ENCODE data around the gene YBX2. TPM values are rescaled to one million over a fixed set of nuclear protein-coding genes. Genes with fewer than 3 reads are reported as not detected.

Gene YBX2
- total RNA-seq, 1 donor from 2014 or later = 0.35 TPM

DNA sequence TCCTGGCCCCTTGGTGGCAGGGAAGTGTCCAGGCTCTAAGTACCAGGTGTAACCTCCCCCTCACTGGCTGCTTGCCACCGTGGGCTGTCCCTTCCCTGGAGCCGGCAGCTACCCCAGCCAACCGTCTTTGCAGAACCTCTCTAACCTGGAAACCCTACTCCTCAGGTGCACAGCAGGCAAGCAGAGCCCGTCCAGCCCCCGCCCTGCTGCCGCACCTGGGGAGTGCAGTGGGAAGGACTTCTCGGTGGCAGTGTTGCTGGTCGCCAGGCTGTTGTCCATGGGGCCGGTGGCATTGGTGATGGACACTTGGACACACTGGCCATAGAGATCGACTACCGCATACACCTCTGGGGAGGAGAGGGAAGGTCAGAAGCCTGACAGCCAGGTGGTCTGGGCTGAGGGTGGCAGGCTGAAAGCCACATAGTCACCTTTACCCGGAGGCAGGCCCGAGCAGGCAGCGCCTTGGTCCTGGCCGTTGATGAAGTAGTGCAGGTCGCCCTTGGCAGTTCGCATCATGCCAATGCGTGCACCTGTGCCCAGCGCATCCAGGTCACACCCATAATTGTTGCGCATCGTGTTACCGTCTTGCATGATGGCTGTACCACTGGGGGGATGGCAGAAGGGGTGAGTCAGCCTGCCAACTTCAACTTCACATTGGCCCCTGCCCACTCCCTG is 28.2 kb upstream of the YBX2 start:
- no peak overlapping the region for H3K4me3 ChIP-seq (ENCODE audit: low read depth, low read length)
- DNase-seq (ENCODE audit: low read depth) = no peak
- TF ChIP-seq, protein P1, sequence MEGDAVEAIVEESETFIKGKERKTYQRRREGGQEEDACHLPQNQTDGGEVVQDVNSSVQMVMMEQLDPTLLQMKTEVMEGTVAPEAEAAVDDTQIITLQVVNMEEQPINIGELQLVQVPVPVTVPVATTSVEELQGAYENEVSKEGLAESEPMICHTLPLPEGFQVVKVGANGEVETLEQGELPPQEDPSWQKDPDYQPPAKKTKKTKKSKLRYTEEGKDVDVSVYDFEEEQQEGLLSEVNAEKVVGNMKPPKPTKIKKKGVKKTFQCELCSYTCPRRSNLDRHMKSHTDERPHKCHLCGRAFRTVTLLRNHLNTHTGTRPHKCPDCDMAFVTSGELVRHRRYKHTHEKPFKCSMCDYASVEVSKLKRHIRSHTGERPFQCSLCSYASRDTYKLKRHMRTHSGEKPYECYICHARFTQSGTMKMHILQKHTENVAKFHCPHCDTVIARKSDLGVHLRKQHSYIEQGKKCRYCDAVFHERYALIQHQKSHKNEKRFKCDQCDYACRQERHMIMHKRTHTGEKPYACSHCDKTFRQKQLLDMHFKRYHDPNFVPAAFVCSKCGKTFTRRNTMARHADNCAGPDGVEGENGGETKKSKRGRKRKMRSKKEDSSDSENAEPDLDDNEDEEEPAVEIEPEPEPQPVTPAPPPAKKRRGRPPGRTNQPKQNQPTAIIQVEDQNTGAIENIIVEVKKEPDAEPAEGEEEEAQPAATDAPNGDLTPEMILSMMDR (conservative IDR thresholded peaks at IDR 0.05; ENCODE audit: low read depth, low read length) = no peak

DNA sequence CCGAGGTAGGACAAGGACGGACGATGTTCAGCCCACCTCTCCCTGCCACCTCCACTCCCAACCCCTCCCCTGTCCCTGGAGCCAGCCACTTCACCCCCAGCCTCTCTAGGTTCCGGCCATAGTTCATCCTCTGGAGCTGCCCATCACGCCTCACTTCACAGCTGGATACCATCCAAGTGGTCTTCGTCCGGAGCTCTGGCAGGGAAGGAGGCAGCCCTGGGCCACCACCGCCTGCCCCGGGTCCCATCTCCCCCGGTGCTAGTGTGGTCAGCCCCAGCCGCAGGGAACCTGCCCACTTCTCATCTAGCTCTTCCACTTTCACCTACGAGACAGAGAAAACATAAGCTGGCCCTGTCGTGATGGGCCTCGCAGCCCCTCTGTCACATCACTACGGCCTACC is 27.0 kb upstream of the YBX2 start:
- no peak overlapping the region for H3K4me3 ChIP-seq (ENCODE audit: low read depth, low read length)
- no peak for DNase-seq (ENCODE audit: low read depth)
- TF ChIP-seq, protein P1 (conservative IDR thresholded peaks at IDR 0.05; ENCODE audit: low read depth, low read length) = no peak

DNA sequence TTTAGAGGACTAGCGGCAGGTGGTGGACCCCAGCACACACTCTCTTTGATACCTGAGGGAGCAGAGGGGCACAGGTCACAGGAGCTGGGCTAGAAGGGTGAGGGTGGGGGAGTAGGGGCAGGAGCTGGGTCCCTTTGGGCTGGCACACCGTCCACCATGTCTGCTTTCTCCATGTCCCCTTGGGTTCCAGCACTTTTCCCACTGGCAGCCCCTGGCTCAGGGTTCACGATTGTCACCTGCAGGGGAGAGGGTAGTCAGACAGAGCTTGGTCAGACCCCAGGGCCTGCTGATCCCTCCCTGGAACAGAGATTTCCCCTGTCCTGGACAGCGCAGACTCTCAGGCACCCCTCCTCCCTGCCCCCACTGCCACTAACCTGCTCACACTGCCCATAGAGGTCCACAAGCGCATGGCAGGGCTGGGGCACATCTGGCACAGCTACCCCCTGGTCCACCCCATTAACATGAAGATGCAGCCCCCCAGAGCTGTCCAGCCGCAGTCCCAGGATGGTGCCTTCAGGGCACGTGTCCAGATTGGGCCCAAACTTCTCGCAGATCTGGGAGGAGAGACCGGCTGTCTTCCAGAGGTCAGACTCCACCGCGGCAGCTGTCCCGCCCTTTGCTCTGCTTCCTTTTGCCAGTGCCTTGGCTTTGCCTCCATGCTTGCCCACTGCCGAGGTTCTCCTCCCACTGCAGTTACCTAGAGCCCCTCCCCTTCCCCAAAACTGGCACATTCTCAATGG is 23.9 kb upstream of the YBX2 start:
- TF ChIP-seq, protein P1 (conservative IDR thresholded peaks at IDR 0.05; ENCODE audit: low read depth, low read length) = no peak
- no peak for DNase-seq (ENCODE audit: low read depth)
- no peak overlapping the region for H3K4me3 ChIP-seq (ENCODE audit: low read depth, low read length)

DNA sequence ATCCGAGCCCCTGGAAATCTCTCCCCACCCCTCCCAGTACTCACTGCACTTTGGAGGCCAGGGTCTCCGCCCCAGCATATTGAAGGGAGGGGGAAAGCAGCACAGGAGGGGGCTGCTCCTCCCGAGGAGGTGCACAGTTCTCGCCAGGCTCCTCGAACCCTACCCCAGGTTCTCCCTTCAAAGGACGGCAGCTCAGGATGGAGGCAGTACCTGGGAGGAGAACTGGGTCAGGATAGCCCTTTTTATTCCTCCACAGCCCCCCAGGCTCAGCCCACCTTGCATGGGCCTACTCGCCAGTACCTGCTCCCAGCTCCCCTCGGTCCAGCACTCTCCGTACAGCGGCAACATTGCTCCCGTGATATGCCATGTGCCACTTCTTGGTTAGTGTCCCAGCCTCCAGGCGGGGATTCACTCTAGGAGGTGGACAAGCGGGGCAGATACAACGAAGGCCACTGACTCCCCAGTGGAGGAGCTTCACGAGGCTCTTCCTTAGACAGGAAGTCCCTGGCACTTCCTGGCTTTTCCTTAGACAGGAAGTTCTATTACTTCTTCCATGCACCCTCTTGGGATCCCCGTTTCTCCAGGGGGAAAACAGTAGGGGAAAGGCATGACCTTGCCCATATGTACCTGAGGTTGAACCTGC is 22.8 kb upstream of the YBX2 start:
- DNase-seq (ENCODE audit: low read depth) = no peak
- H3K4me3 ChIP-seq (ENCODE audit: low read depth, low read length) = no peak overlapping the region
- TF ChIP-seq, protein P1 (conservative IDR thresholded peaks at IDR 0.05; ENCODE audit: low read depth, low read length) = no peak

DNA sequence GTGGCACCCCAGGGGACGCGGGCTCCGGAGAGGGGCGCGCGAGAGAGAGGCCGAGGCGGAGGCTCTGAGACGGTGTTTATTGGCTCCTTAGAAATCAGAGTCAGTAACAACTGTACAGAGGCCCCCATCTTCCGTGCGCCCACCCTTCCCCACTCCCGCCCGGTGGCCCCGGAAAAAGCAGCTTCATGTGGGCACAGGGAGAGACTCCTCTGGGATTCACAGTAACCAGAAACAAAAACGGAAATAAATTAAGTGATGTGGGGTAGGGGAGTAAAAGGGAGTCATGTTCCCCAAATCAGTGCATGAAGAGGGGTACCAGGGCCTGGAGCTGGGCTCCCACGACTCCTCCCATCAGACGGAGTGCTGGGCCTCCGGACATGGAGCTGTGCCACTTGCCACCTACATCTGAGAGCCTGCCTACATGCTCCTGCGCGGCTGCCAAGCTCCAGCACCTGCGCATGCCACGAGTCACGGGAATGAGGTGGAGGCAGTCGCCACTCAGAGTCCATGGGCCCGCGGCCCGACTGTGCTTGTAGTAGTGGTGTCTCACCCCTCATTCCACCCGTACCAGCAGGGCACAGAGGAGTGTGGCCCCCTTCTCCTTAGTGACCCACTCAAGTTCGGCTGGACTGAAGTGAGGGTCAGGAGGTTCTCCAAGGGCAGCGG is 21.3 kb upstream of the YBX2 start:
- no peak for DNase-seq (ENCODE audit: low read depth)
- TF ChIP-seq, protein P1 (conservative IDR thresholded peaks at IDR 0.05; ENCODE audit: low read depth, low read length) = no peak
- H3K4me3 ChIP-seq (ENCODE audit: low read depth, low read length) = peak overlapping the region; percentile 86

DNA sequence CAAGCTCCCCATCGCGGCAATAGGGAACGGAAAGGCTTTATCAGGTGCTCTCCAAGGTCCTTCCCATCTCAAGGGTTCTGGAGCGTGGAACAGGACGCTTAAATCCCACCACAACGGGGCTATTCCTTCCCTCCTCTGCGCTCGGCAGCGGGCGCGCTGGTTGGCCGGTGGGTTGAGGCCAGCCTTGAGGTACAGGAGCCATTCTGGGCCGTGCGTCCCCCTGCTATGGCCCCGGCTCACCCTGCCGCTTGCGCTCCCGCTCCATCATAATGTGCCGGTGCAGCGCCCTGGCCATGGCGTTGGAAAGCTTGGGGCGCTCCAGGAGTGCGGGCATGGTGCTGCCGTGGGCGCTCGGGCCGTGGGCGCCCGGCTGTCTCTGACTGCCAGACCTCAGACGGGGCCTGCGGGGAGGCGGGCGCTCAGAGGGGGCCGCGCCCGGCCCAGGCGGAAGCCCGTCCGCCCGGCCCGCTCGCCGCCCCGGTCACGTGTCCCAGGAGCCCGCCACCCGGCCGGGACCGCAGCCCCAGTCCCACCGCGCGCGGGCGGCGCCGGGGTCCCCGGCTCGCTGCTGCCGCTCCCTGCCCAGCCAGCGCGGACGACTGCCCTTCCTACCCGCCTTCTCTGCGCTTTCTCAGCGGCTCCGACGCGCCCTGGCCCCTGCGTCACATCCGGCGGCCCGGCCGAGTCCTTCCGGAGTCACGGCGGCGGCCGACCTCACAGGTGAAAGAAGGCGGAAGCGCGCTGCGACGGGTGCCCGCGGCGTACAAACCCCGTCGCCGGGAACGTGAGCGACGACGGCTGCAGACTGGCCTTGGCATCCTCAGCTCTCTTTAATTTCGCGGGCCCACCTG is 20.5 kb upstream of the YBX2 start, which contains the start of gene GPS2:
Gene GPS2 (minus strand): TSS at position 642 of the 851 bp plus-strand sequence. CDS start 308 bp downstream, at position 334.
- TF ChIP-seq, protein P1 (conservative IDR thresholded peaks at IDR 0.05; ENCODE audit: low read depth, low read length) = no peak
- no peak for DNase-seq (ENCODE audit: low read depth)
- H3K4me3 ChIP-seq (ENCODE audit: low read depth, low read length) = peak within 1 kb of the TSS; percentile 86
